H1 (cell line): ENCODE measurements around the gene BCL2. TPM values are rescaled to one million over a fixed set of nuclear protein-coding genes. Genes with fewer than 3 reads are reported as not detected.

Source experiments
- CTCF ChIA-PET: fragments of 300-600 bp; sonication (Branson Sonifier 250); formaldehyde crosslinking; loops from one replicate; lab custom pipeline; 2021; ENCODE audit not compliant: partially characterized antibody; lab: Charles Lee
- POLR2A ChIA-PET: fragments of 300-600 bp; sonication (Branson Sonifier 250); formaldehyde crosslinking; loops from one replicate; lab custom pipeline; 2021; ENCODE audit warnings: inconsistent platforms; ENCODE audit not compliant: partially characterized antibody; lab: Charles Lee
- DNase-seq, 2 experiments: peaks; one replicate each; pipeline versions ENCODE4 v3.0.0 to v3.0.0-alpha.2; 2010 to 2022; ENCODE audit warnings: low spot score in 2 of 2, low read depth in 1 of 2, mixed read lengths in 1 of 2
- FAIRE-seq: peaks from 2 replicates; lab custom pipeline; 2011; peaks lifted over from hg19 to GRCh38; lab: Jason Lieb, UNC
- H2AFZ ChIP-seq: 2 replicates; pipeline ENCODE4 v1.8.1; 2012; ENCODE audit warnings: low read length, inconsistent platforms
- H2AK5ac ChIP-seq: 2 replicates; pipeline ENCODE4 v1.6.1; 2013; ENCODE audit warnings: low read depth, low read length
- H2BK120ac ChIP-seq: replicated peaks from 2 replicates; pipeline ENCODE3; 2013; ENCODE audit warnings: low read depth, low read length, inconsistent platforms
- H2BK12ac ChIP-seq: 2 replicates; pipeline ENCODE4 v1.6.1; 2013; ENCODE audit warnings: low read depth, low read length
- H2BK15ac ChIP-seq: 2 replicates; pipeline ENCODE4 v1.6.1; 2013; ENCODE audit warnings: low read length
- H2BK20ac ChIP-seq: 2 replicates; pipeline ENCODE4 v1.6.1; 2013; ENCODE audit warnings: low read length
- H2BK5ac ChIP-seq: 2 replicates; pipeline ENCODE4 v1.6.1; 2013; ENCODE audit warnings: low read depth, low read length
- H3K14ac ChIP-seq: 2 replicates; pipeline ENCODE4 v1.6.1; 2013; ENCODE audit warnings: inconsistent platforms; ENCODE audit not compliant: insufficient read length
- H3K18ac ChIP-seq: 2 replicates; pipeline ENCODE4 v1.6.1; 2013; ENCODE audit warnings: low read length; ENCODE audit errors: extremely low read depth
- H3K23ac ChIP-seq: 2 replicates; pipeline ENCODE4 v1.6.1; 2013; ENCODE audit warnings: inconsistent platforms; ENCODE audit not compliant: insufficient read length
- H3K23me2 ChIP-seq: 2 replicates; pipeline ENCODE4 v1.6.1; 2013; ENCODE audit warnings: low read depth, low read length
- H3K27ac ChIP-seq: 2 replicates; pipeline ENCODE4 v1.6.1; 2011; ENCODE audit warnings: low read depth, low read length, inconsistent platforms
- H3K27me3 ChIP-seq, 4 experiments: replicated peaks in 1 of 4; 1 replicate in 1 of 4; 2 replicates in 3 of 4; pipeline versions ENCODE4 v1.6.1 to v1.8.1; 2011 to 2013; ENCODE audit warnings: low read length in 3 of 4, mild to moderate bottlenecking in 3 of 4, inconsistent platforms in 2 of 4, mixed read lengths in 2 of 4, moderate library complexity in 1 of 4; ENCODE audit not compliant: control insufficient read depth in 3 of 4, insufficient read depth in 3 of 4; ENCODE audit errors: extremely low read depth in 1 of 4
- H3K36me3 ChIP-seq, 4 experiments: 2 replicates each; pipeline versions ENCODE4 v1.6.1 to v1.8.1; 2011 to 2013; ENCODE audit warnings: mild to moderate bottlenecking in 4 of 4, low read length in 3 of 4, moderate library complexity in 2 of 4, control low read depth in 1 of 4, inconsistent platforms in 1 of 4; ENCODE audit not compliant: insufficient read depth in 4 of 4, control insufficient read depth in 2 of 4
- H3K4ac ChIP-seq: replicated peaks from 2 replicates; pipeline ENCODE3; 2013; ENCODE audit warnings: low read length, low read depth, mixed read lengths, inconsistent platforms; ENCODE audit not compliant: insufficient read length
- H3K4me1 ChIP-seq, 4 experiments: replicated peaks in 1 of 4; 1 replicate in 1 of 4; 2 replicates in 3 of 4; pipeline versions ENCODE4 v1.6.1 to v1.8.1; 2011 to 2013; ENCODE audit warnings: low read length in 3 of 4, inconsistent platforms in 2 of 4, mixed read lengths in 1 of 4; ENCODE audit not compliant: insufficient read depth in 4 of 4, control insufficient read depth in 3 of 4
- H3K4me2 ChIP-seq, 2 experiments: 2 replicates each; pipeline versions ENCODE4 v1.6.1 to v1.8.1; 2011 to 2013; ENCODE audit warnings: low read depth in 2 of 2, low read length in 2 of 2, control low read depth in 1 of 2, inconsistent platforms in 1 of 2, mild to moderate bottlenecking in 1 of 2; ENCODE audit not compliant: insufficient read depth in 1 of 2
- H3K4me3 ChIP-seq, 4 experiments: fragments of 200-600, 300-600 bp in 1 of 4; sonication (generic), shearing (Covaris generic), sonication (Bioruptor Twin) in 1 of 4; 2 replicates each; pipeline versions ENCODE4 v1.5.1 to v1.8.1; 2011 to 2016; ENCODE audit warnings: low read length in 4 of 4, low read depth in 3 of 4, control low read depth in 2 of 4, inconsistent platforms in 2 of 4, mild to moderate bottlenecking in 2 of 4, mixed read lengths in 1 of 4, moderate library complexity in 1 of 4; ENCODE audit not compliant: insufficient read depth in 2 of 4; ENCODE audit errors: extremely low read depth in 1 of 4
- H3K56ac ChIP-seq: replicated peaks from 2 replicates; pipeline ENCODE3; 2013; ENCODE audit warnings: low read depth, mild to moderate bottlenecking, mixed read lengths, low read length, inconsistent platforms; ENCODE audit not compliant: insufficient read length
- H3K79me1 ChIP-seq: 2 replicates; pipeline ENCODE4 v1.6.1; 2013; ENCODE audit warnings: low read depth, low read length, control low read depth
- H3K79me2 ChIP-seq, 2 experiments: 2 replicates each; pipeline versions ENCODE4 v1.6.1 to v1.8.1; 2012 to 2013; ENCODE audit warnings: low read length in 2 of 2, mild to moderate bottlenecking in 2 of 2, inconsistent platforms in 1 of 2; ENCODE audit not compliant: insufficient read depth in 2 of 2, control insufficient read depth in 1 of 2
- H3K9ac ChIP-seq, 4 experiments: replicated peaks in 1 of 4; 1 replicate in 1 of 4; 2 replicates in 3 of 4; pipeline versions ENCODE4 v1.6.1 to v1.8.1; 2011 to 2013; ENCODE audit warnings: low read depth in 3 of 4, low read length in 3 of 4, control low read depth in 2 of 4, mild to moderate bottlenecking in 2 of 4, moderate library complexity in 2 of 4, inconsistent platforms in 1 of 4; ENCODE audit errors: extremely low read depth in 1 of 4
- H3K9me3 ChIP-seq, 2 experiments: 2 replicates each; pipeline versions ENCODE4 v1.6.1 to v1.8.1; 2012 to 2013; ENCODE audit warnings: mild to moderate bottlenecking in 2 of 2, moderate library complexity in 2 of 2, control low read depth in 1 of 2, inconsistent platforms in 1 of 2, low read depth in 1 of 2, low read length in 1 of 2, mixed read lengths in 1 of 2; ENCODE audit not compliant: insufficient read depth in 2 of 2
- H4K20me1 ChIP-seq, 2 experiments: replicated peaks in 1 of 2; 2 replicates each; pipeline versions ENCODE3 to v1.8.1; 2011 to 2013; ENCODE audit warnings: inconsistent platforms in 2 of 2, low read length in 2 of 2, mild to moderate bottlenecking in 1 of 2; ENCODE audit not compliant: insufficient read depth in 2 of 2, control insufficient read depth in 1 of 2
- H4K5ac ChIP-seq: 2 replicates; pipeline ENCODE4 v1.6.1; 2013; ENCODE audit warnings: low read length, low read depth, mixed read lengths, inconsistent platforms; ENCODE audit not compliant: insufficient read length
- H4K8ac ChIP-seq: 2 replicates; pipeline ENCODE4 v1.8.0; 2013; ENCODE audit warnings: mild to moderate bottlenecking, moderate library complexity, low read length, inconsistent platforms; ENCODE audit not compliant: insufficient read depth; ENCODE audit errors: extremely low read depth
- H4K91ac ChIP-seq: replicated peaks from 2 replicates; pipeline ENCODE3; 2013; ENCODE audit warnings: low read length, mixed read lengths, inconsistent platforms; ENCODE audit not compliant: insufficient read length
- CTCF ChIP-seq, 3 experiments: IDR thresholded peaks; 1 replicate in 2 of 3; 2 replicates in 1 of 3; pipeline versions ENCODE4 v1.5.1 to v1.6.1; 2011; ENCODE audit warnings: low read length in 3 of 3, mild to moderate bottlenecking in 3 of 3, inconsistent platforms in 2 of 3, low read depth in 1 of 3, moderate library complexity in 1 of 3; ENCODE audit not compliant: insufficient read depth in 1 of 3; ENCODE audit errors: control extremely low read depth in 1 of 3
- KDM4A ChIP-seq: IDR thresholded peaks from one replicate; pipeline ENCODE4 v1.7.1; 2012; ENCODE audit warnings: low read depth, mild to moderate bottlenecking, moderate library complexity, low read length, inconsistent platforms; ENCODE audit not compliant: severe bottlenecking
- RBBP5 ChIP-seq: IDR thresholded peaks from 2 replicates; pipeline ENCODE4 v1.7.1; 2012; ENCODE audit warnings: low read depth, mild to moderate bottlenecking, inconsistent platforms, low read length, moderate library complexity, borderline replicate concordance
- RNF2 ChIP-seq: fragments of 200-900, 300-1000 bp; sonication (generic); IDR thresholded peaks from 2 replicates; pipeline ENCODE4 v1.7.1; 2016; ENCODE audit warnings: borderline replicate concordance, low read depth, mild to moderate bottlenecking, antibody characterized with exemption, low read length; ENCODE audit not compliant: poor library complexity, severe bottlenecking; ENCODE audit errors: missing control alignments
- WGBS, 2 experiments: shearing (Covaris generic) in 1 of 2; methylation state at CpG; one replicate each; pipeline versions ENCODE4 v1.1.6 to v1.1.7; 2013 to 2015; ENCODE audit warnings: low lambda C conversion rate in 2 of 2, mixed read lengths in 2 of 2, inconsistent platforms in 1 of 2, low coverage in 1 of 2, missing lambda C conversion rate in 1 of 2; ENCODE audit not compliant: insufficient replicate concordance in 2 of 2, insufficient coverage in 1 of 2, insufficient read length in 1 of 2; ENCODE audit errors: extremely low coverage in 1 of 2, missing lambda C conversion rate in 1 of 2; 5-methylcytosine and 5-hydroxymethylcytosine counted together
- polyA plus RNA-seq, 7 experiments: library from polyadenylated mRNA; depleted of rRNA in 3 of 7; stranded (reverse) in 5 of 7; unstranded in 2 of 7; fragments of >200 nt in 5 of 7; fragments of 200-250 nt in 2 of 7; gene quantifications; 1 replicate in 5 of 7; 2 replicates in 1 of 7; 4 replicates in 1 of 7; pipeline versions ENCODE4 v1.2.1 to v1.2.3, GENCODE V29; 2011 to 2013; ENCODE audit warnings: missing spikeins in 2 of 7, mixed read lengths in 2 of 7
- total RNA-seq: library from RNA; stranded (reverse); fragmentation: NEBNext Ultra II Directional; extraction: Animal tissue kit (Norgen Biotek cat#: 25700); gene quantifications from 2 replicates; pipeline ENCODE4 v1.2.1, GENCODE V29; 2021

Gene BCL2
- total and polyA plus RNA-seq, 2 of the 8 experiments (the other 6 are each of a cell fraction or from before 2014, with no cell fraction given), result 0.59 to 4.5 TPM

- no peak overlapping the region for H4K5ac ChIP-seq
- no peak overlapping the region for H3K23ac ChIP-seq
- H2AK5ac ChIP-seq, result no peak overlapping the region
- H3K27ac ChIP-seq, result no peak overlapping the region
- H3K9ac ChIP-seq, result no peak overlapping the region
- H3K4ac ChIP-seq, result no peak overlapping the region
- no peak overlapping the region for H2BK15ac ChIP-seq
- no peaks in the 10 kb centered on the region; the same call in 1 of the 2 replicates for H3K23me2 ChIP-seq
- H3K36me3 ChIP-seq, result peaks cover 3 to 54% (median 30%) of the 10 kb centered on the region in 4 experiments; a peak in 7 of 8 replicates
- no peak for TF ChIP-seq KDM4A
- TF ChIP-seq RNF2, result no peak
- no peak for TF ChIP-seq RBBP5
- no peak for TF ChIP-seq CTCF (IDR thresholded peaks at IDR 0.05; ENCODE audit: control extremely low read depth in 1 of 3, insufficient read depth in 1 of 3, low read depth in 1 of 3, low read length in 3 of 3)
- H2AFZ ChIP-seq, result no peak overlapping the region
- no peak for DNase-seq
- no peak for FAIRE-seq
- CTCF ChIA-PET, result interaction anchor here (0.8 to 1.3 kb wide), 2 partner anchors 11 to 23 kb away, joined by 3 read pairs; no protein-coding TSS in a partner anchor
- no peak overlapping the region for H4K91ac ChIP-seq
- H4K8ac ChIP-seq, result no peak overlapping the region
- WGBS, 2 experiments, result 87% methylated on average over 7 of the region's 7 CpGs; no CpG with 5 or more reads in 1 of the 2 experiments
- H3K4me1 ChIP-seq, result no peaks in the 10 kb centered on the region
- H2BK12ac ChIP-seq, result no peak overlapping the region
- no peak overlapping the region for H2BK120ac ChIP-seq
- H2BK5ac ChIP-seq, result no peak overlapping the region
- no peaks in the 10 kb centered on the region for H3K9me3 ChIP-seq
- H4K20me1 ChIP-seq, result no peaks in the 10 kb centered on the region
- H3K79me1 ChIP-seq, result no peaks in the 10 kb centered on the region
- H3K56ac ChIP-seq, result no peak overlapping the region
- H2BK20ac ChIP-seq, result no peak overlapping the region
- no peaks in the 10 kb centered on the region for H3K27me3 ChIP-seq
- no peak overlapping the region for H3K4me3 ChIP-seq
- no peak overlapping the region for H3K4me2 ChIP-seq
- H3K79me2 ChIP-seq, result no peaks in the 10 kb centered on the region
- no peak overlapping the region for H3K18ac ChIP-seq
- no peak overlapping the region for H3K14ac ChIP-seq
- POLR2A ChIA-PET, result no interaction called here
These were observed 26.5 kb upstream of the BCL2 start for GRCh38 chr18:63346031-63346430.
